ENCODE measurements around the gene REPS1.

Gene REPS1

GRCh38 chr6:138885156-138885819, 102.8 kb downstream of the REPS1 start:
- H3K4me3 ChIP-seq (ENCODE audit: low read depth, low read length) = no peak overlapping the region
- DNase-seq (ENCODE audit: low read depth) = no peak
- TF ChIP-seq CTCF (IDR thresholded peaks at IDR 0.05; ENCODE audit: insufficient read depth, low read depth, low read length, missing control alignments) = no peak

GRCh38 chr6:138882369-138883017, 105.6 kb downstream of the REPS1 start:
- TF ChIP-seq CTCF (IDR thresholded peaks at IDR 0.05; ENCODE audit: insufficient read depth, low read depth, low read length, missing control alignments) = no peak
- no peak overlapping the region for H3K4me3 ChIP-seq (ENCODE audit: low read depth, low read length)
- DNase-seq (ENCODE audit: low read depth) = peak; percentile 80

- no peak for DNase-seq (ENCODE audit: low read depth)
- H3K4me3 ChIP-seq (ENCODE audit: low read depth, low read length) = no peak overlapping the region
- no peak for TF ChIP-seq CTCF (IDR thresholded peaks at IDR 0.05; ENCODE audit: insufficient read depth, low read depth, low read length, missing control alignments)
These were observed 114.9 kb downstream of the REPS1 start for GRCh38 chr6:138873191-138873590.

GRCh38 chr6:138869398-138869797, 118.7 kb downstream of the REPS1 start:
- no peak for TF ChIP-seq CTCF (IDR thresholded peaks at IDR 0.05; ENCODE audit: insufficient read depth, low read depth, low read length, missing control alignments)
- H3K4me3 ChIP-seq (ENCODE audit: low read depth, low read length) = no peak overlapping the region
- no peak for DNase-seq (ENCODE audit: low read depth)

- TF ChIP-seq CTCF (IDR thresholded peaks at IDR 0.05; ENCODE audit: insufficient read depth, low read depth, low read length, missing control alignments) = no peak
- DNase-seq (ENCODE audit: low read depth) = no peak
- no peak overlapping the region for H3K4me3 ChIP-seq (ENCODE audit: low read depth, low read length)
These were observed 119.9 kb downstream of the REPS1 start for GRCh38 chr6:138868181-138868580.

GRCh38 chr6:138865480-138866109, 122.5 kb downstream of the REPS1 start:
- no peak overlapping the region for H3K4me3 ChIP-seq (ENCODE audit: low read depth, low read length)
- DNase-seq (ENCODE audit: low read depth) = no peak
- no peak for TF ChIP-seq CTCF (IDR thresholded peaks at IDR 0.05; ENCODE audit: insufficient read depth, low read depth, low read length, missing control alignments)
